GM12892 (cell line): ENCODE results near the gene DOK1.

Experiments
- POLR2A ChIP-seq: IDR thresholded peaks from 2 replicates; pipeline ENCODE4 v1.6.1; 2011; ENCODE audit warnings: low read depth, low read length, control low read depth
- POLR2AphosphoS5 ChIP-seq: IDR thresholded peaks from 2 replicates; pipeline ENCODE4 v1.6.1; 2011; ENCODE audit warnings: low read depth, low read length, control low read depth
- TAF1 ChIP-seq: IDR thresholded peaks from 2 replicates; pipeline ENCODE4 v1.6.1; 2011; ENCODE audit warnings: low read depth, mild to moderate bottlenecking, control low read depth, low read length, borderline replicate concordance

GRCh38 chr2:74548900-74549826, 5.4 kb upstream of the DOK1 start:
- TF ChIP-seq POLR2A (peak; percentile 58; the same call in 1 of the 2 replicates), POLR2AphosphoS5 (no peak; the same call in 1 of the 2 replicates), TAF1 (peak; percentile 31; the same call in 1 of the 2 replicates)
